Right ventricle myocardium superior (tissue), 1 donor: ENCODE data around the gene DRD4. TPM values are rescaled to one million over a fixed set of nuclear protein-coding genes. Genes with fewer than 3 reads are reported as not detected.
"Not testable (repeated sequence)": the region's sequence is repeated elsewhere in the genome, so short reads cannot be mapped to it uniquely, and the experiment has no call there.

ENCODE experiments used
- ATAC-seq: fragments of 200-7000 bp; cut with Tn5 transposase; one replicate; pipeline ENCODE4 v1.9.1; 2020; ENCODE audit warnings: mild to moderate bottlenecking; ENCODE audit not compliant: poor library complexity
- DNase-seq: peaks from one replicate; pipeline ENCODE4 v3.0.0-alpha.2; 2020
- intact Hi-C: fragments of 100-400 bp; cut with DNase I; formaldehyde crosslinking; loops from one replicate; pipeline ENCODE4 v1.11.2; 2022
- total RNA-seq: library from RNA; stranded (reverse); fragmentation: NEBNext Ultra II Directional; extraction: Animal tissue kit (Norgen Biotek cat#: 25700); gene quantifications from one replicate; pipeline ENCODE4 v1.2.1, GENCODE V29; 2021
- donor health status: DM: no; HTN: yes; CAD: no; lungs with severe emphysema.

The DRD4 gene
- total RNA-seq, 1 donor from 2014 or later, result not detected

- intact Hi-C loops, result no loop called here
- DNase-seq (no peak), ATAC-seq (no peak)
These were observed 52.6 kb downstream of the DRD4 start for GRCh38 chr11:689625-690024.

GRCh38 chr11:690244-690643 is 53.2 kb downstream of the DRD4 start:
- ATAC-seq, intact Hi-C loops, DNase-seq: not testable (repeated sequence)

Other genes with a start within 250 kb of the DRD4 start
- 0.86 TPM for gene PKP3, start 243.1 kb upstream of the DRD4 start, total RNA-seq
- 38.6 TPM for gene SIGIRR, start 222.3 kb upstream of the DRD4 start, total RNA-seq
- 0.08 TPM for gene ANO9, start 195.3 kb upstream of the DRD4 start, total RNA-seq
- gene PTDSS2, start 187.0 kb upstream of the DRD4 start, total RNA-seq, result 25.5 TPM
- 171 TPM for gene RNH1, start 130.0 kb upstream of the DRD4 start, total RNA-seq
- gene HRAS, start 101.7 kb upstream of the DRD4 start, total RNA-seq, result 60.5 TPM
- gene LRRC56, start 99.7 kb upstream of the DRD4 start, total RNA-seq, result 0.13 TPM
- 0.22 TPM for gene LMNTD2, start 76.5 kb upstream of the DRD4 start, total RNA-seq
- gene RASSF7, start 76.3 kb upstream of the DRD4 start, total RNA-seq, result 4.4 TPM
- gene PHRF1, start 60.8 kb upstream of the DRD4 start, total RNA-seq, result 16.5 TPM
- 7.5 TPM for gene IRF7, start 21.3 kb upstream of the DRD4 start, total RNA-seq
- gene CDHR5, start 12.3 kb upstream of the DRD4 start, total RNA-seq, result not detected
- gene SCT, start 10.1 kb upstream of the DRD4 start, total RNA-seq, result not detected
- 22.1 TPM for gene DEAF1, start 58.0 kb downstream of the DRD4 start, total RNA-seq
- 9.1 TPM for gene TMEM80, start 58.5 kb downstream of the DRD4 start, total RNA-seq
- gene EPS8L2, start 69.0 kb downstream of the DRD4 start, total RNA-seq, result 3.2 TPM
- 90.1 TPM for gene TALDO1, start 110.2 kb downstream of the DRD4 start, total RNA-seq
- 17.4 TPM for gene GATD1, start 140.2 kb downstream of the DRD4 start, total RNA-seq
- gene CEND1, start 152.8 kb downstream of the DRD4 start, total RNA-seq, result 0.19 TPM
- 3.4 TPM for gene SLC25A22, start 161.0 kb downstream of the DRD4 start, total RNA-seq
- 7.3 TPM for gene PIDD1, start 168.0 kb downstream of the DRD4 start, total RNA-seq
- gene RPLP2, start 172.7 kb downstream of the DRD4 start, total RNA-seq, result 982 TPM
- gene PNPLA2, start 181.6 kb downstream of the DRD4 start, total RNA-seq, result 346 TPM
- 18.9 TPM for gene CRACR2B, start 190.7 kb downstream of the DRD4 start, total RNA-seq
- gene CD151, start 195.7 kb downstream of the DRD4 start, total RNA-seq, result 405 TPM
- 267 TPM for gene POLR2L, start 205.3 kb downstream of the DRD4 start, total RNA-seq
- gene TSPAN4, start 205.6 kb downstream of the DRD4 start, total RNA-seq, result 40.5 TPM